ENCODE measurements around the gene SLC9A6.
"Not testable (repeated sequence)": the region's sequence is repeated elsewhere in the genome, so short reads cannot be mapped to it uniquely, and the experiment has no call there.

SLC9A6 gene

GRCh38 chrX:136030303-136031191 is 45.3 kb downstream of the SLC9A6 start:
- DNase-seq: no peak

- no peak for DNase-seq
Observed at GRCh38 chrX:136031626-136032025, 46.4 kb downstream of the SLC9A6 start.

DNA sequence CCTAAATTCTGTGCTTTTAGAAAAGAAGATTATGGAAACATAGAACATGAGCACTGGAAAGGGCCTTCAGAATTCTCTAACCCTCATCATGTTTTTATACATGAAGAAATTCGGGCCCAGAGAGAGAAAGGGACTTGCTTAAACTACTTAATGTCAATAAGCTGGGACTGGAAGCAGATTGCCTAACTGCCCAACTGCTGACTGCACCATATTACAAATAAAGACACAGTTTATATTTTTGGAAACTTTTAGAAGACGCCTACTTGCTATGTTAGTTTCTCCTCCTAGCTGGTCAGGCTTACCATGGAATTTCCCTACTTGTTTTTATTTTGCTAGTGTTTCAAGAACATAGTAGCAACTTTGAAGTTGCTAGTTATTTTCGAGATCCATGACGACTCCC is 47.1 kb downstream of the SLC9A6 start:
- DNase-seq: no peak

DNA sequence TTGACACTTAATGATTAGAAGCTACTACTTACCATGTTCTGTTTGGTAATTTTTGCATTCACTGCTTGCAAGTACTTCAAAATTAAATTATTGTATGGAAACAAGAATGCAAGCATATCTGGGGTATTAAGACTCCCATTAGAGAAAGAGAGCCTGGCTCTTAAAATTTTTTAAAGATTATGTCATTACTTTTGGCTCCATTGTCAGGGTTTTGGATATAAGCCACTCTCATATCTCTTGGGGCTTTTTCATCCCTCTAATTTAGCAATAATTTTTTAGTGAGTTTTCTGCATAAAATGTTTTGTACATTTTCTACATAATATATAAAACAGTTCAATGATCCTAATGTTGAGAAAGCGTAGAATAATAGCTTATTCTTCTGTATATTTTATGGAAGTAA is 49.4 kb downstream of the SLC9A6 start:
- no peak for DNase-seq

DNA sequence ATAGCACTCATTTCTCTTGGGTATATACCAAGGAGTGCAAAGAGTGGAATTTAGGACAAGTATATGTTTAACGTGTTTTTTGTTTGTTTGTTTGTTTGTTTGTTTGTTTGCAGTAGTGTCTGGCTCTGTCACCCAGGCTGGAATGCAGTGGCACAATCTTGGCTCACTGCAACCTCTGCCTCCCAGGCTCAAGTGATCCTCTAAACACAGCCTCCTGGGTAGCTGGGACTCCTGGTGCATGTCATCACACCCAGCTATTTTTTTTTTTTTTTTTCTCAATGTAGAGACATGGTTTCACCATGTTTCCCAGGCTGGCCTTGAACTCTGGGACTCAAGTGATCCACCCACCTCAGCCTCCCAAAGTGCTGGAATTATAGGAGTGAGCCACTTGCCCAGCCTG is 50.4 kb downstream of the SLC9A6 start:
- no peak for DNase-seq

DNA sequence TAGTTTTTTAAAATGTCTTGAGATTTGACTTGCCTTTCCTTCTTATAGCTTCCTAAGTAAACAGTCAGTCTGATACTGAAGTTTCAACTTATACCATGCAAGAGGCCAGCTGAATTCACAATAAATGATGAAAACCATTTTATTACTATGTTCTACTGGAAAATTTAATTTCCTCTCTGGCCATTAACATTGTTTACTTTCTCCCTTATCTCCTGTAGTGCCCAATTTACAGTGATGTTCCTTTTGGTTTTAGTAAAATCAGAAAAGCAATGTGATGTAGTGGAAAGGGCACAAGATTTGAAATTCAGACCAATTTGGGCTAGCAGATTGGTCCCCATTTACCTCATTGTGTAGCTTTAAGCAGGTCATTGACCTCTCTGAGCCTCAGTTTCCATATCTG is 54.2 kb downstream of the SLC9A6 start:
- DNase-seq: no peak

DNA sequence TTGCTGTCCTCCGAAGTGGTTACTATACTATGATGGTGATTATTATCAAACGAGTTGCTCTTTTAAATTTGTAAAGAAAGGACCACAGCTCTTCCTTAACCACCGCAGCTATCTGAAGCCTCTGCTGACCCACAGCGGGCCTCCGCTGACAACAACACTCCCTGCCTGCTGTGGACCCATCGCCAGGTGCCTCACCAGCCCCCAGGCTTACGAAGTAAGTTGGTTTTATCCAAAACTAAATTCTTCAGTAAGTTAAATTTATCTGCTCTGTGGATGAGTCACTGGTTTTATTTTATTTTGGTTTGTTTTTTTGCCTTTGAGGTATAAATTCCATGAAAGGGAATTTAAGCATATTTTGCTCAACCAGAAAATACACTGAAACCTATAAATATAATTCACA is 54.7 kb downstream of the SLC9A6 start:
- no peak for DNase-seq

DNA sequence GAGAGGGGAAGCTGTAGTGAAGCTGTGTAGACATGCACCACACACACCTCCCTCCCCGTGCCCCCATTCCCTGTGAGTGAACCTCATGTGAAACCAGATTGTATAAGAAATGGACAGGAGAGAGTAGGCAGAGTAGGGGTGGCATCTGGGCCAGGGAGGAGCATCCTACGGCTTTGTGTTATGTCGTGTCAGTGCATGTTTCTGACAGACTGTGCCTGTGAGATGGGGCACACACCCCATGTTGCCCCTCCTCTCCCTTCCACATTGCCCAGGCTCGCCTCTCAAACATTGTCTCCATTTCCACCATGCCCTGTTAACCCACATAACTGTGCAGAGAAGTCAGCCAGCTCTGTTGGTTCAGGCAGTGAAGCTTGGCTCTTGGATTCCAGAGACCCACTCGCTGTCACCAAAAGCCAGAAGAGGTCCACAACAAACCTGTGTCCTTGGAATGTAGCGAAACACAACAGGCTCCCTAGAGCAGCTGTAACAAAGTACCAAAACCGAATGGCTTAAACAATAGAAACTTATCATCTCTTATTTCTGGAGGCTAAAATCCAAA is 56.1 kb downstream of the SLC9A6 start:
- DNase-seq: no peak

DNA sequence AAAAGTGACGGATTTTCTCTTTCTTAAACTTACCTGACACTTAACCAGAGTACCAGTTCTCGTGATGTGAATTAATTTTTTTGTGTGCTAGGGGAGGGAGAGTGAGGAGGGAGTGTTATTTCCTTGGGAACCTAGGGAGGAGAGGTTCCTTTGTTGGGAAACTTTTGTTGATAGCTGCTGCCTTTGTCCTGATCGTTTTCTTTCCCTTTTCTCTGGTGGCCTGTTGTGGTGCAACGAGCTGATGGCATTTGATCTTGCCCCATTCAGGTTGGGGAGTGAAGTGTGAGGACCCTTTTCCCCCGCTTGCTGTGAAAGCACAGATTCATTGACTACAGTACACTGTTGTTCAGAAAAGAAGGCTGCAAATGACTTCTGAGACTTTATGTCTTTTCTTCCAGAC is 59.8 kb downstream of the SLC9A6 start:
- no peak for DNase-seq

DNA sequence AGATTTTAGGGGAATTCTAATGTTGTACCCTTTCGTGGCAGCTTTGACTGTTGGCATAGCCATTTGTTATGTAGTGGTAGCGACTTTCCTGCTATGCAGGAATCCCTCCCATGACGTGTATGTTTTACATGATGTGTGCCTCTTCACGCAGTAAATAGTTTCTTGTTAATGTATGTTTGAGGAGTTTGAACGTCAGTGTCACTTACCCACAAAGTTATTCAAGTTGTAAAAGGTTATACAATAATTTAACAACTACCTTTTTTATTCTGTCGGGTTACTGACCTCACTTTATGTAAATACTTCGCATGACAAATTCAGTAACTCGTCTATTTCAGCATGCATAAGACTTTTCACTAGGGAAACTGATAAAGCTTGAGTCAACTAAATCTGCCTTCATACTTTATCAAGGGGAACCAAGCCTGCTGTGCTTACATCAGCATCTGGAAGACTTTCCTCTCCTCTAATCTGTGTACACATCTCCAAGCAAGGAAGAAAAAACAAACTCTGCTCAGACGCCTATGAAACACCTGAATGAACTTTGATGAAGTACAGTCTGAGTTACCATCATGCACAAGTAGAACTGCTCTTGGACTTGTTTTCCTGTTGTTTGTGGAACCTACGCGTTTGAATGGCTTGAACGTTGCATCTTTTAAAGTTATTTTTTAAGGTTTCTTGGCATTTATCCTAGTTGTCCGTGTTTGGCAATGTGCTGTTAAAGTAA is 61.2 kb downstream of the SLC9A6 start:
- no peak for DNase-seq

GRCh38 chrX:136047016-136047642 is 61.9 kb downstream of the SLC9A6 start:
- no peak for DNase-seq

DNA sequence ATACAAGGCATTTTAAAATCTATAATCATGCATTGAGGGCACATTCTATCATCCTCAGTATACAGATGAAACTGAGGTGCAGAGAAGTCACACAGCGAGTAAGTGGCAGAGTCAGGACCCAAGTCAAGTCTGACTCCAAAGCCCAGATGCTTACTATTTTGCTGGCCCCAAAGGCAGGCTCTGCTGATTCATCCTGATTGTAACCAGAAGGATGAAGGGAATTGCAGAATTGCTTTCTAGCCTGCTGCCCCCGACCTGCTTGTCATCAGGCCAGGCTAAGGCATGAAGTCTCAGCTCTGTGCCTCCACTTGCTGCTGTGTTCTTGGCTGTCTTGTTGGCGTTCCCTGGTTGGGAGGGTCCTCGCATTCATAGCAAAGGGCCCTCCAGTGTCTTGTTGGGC is 62.7 kb downstream of the SLC9A6 start:
- no peak for DNase-seq

GRCh38 chrX:136048446-136048845 is 63.2 kb downstream of the SLC9A6 start:
- no peak for DNase-seq

GRCh38 chrX:136049608-136050007 is 64.4 kb downstream of the SLC9A6 start:
- DNase-seq: no peak

DNA sequence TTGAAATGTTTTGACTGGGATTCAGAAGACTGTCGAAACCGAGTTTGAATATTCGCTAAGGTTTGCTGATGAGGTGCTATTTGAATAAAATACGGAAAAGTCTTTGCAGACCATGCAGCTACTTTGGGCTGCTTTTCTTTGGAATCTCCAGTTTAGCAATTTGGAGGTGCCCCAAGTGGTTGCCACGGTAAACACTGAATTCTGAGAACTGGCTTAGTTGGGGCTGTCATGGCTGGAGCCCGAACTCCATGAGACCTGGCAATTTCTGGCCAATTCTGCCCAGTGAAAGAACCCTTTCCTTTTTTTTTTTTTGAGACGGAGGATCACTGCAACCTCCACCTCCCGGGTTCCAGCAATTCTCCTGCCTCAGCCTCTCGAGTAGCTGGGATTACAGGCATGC is 65.6 kb downstream of the SLC9A6 start:
- DNase-seq: not testable (repeated sequence)

- DNase-seq: no peak
Observed at GRCh38 chrX:136051611-136052010, 66.4 kb downstream of the SLC9A6 start.

DNA sequence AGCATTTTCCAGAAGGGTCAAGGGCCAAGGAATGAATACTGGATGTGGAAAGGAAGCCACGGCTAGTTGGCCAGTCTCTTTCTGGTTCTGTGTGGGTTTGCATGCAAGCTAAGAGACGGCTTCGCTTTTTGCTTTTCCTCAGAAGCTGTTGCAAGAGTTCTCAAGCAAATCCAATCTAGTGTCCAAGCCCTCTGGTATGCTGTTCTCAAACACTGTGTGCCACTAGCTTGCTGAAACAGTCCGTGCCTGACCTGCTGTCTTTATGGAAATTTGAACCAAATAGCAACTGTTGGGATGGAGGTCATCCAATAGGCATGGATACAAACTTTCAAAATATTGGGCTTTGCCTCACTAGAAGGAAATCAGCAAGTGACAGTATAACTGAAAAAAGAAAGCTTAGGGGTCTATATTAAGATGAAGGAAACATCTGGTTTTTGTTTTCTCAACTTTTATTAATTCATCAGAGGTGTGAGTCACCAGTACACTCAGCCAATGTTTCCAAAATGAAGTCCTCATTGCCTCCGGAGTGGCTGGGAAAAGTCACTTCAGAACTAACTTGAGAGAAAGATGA is 70.5 kb downstream of the SLC9A6 start:
- DNase-seq: no peak

GRCh38 chrX:136057567-136057966 is 72.3 kb downstream of the SLC9A6 start:
- DNase-seq: no peak

DNA sequence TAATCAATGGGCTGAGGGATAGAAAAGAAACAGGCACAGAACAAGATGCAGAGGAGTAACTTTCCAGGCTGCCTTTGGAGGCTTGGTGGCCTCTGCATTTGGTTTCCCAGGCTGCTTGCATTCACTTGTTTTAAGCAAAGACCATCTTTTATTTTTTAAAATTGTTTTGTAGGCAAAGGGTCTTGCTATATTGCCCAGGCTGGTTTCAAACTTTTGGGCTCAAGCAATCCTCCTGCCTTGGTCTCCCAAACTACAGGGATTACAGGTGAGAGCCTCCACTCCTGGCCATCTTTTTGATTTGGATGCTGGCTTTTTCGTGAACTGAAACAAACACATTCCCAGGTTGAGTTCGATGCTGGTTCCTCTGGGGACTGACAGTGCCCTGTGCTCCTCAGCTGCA is 74.1 kb downstream of the SLC9A6 start:
- DNase-seq: no peak

DNA sequence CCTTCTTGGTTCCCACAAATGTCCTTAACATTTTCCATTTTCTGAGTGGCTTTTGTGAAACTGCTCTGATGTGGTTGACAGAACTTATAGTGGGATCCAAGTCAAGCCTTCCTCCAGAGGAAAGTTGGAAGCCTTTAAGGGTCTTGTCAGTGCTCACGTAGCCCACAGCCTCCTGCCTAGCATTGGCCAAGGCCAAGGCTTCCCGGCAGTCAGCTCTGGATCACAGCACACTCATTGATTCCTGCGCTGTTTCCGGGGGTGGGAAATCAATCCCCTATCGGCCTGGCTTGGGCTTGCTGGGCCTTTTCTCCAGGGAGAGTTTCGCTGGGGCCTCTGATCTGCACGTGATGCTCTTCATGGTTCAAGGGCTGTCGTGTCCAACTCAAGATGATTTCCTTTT is 76.1 kb downstream of the SLC9A6 start:
- no peak for DNase-seq

GRCh38 chrX:136061696-136062095 is 76.5 kb downstream of the SLC9A6 start:
- no peak for DNase-seq

DNA sequence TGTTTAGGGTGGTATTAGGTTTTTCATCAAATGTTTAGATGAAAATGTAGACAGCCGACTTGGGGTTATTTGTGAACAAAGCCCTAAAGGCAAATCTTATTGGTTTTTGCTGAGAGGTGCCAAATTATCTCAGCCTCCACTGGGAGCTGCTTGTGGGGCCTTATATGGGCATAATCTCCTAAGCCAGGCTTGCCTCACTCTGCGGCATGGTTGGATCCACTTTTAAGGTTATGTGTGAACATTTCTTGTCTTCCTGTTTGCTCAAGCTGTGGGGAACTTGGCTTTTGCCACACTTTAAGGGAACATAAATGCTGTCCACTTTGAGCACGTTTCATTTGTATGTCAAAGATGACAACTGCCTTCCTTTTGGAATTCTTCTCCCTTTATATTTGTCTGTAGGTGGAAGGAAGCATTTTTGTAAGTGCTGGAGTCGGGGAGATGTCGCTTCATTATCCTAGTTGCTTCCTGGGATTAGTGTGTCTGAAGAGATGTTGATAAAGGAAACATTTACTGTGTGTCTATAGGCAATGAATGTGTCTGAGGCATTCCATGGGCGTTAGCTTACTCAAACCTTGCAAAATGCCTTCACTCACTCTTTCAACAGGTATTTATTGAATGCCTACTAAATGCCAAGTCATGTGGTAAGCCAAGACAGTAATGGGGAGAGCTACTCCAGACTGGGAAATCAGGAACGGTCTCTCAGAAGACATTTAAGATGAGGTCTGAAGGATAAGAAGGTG is 78.3 kb downstream of the SLC9A6 start:
- DNase-seq: no peak

GRCh38 chrX:136064661-136065043 is 79.4 kb downstream of the SLC9A6 start:
- DNase-seq: no peak

Measured in DMS79 treated with DMSO at 0.1 percent for 48 hours (cell line).